Lung (tissue), 12 donors: Measurements from ENCODE around the gene ADARB1. TPM values are rescaled to one million over a fixed set of nuclear protein-coding genes. Genes with fewer than 3 reads are reported as not detected.

ENCODE experiments used
- ATAC-seq: fragments of 200-7000 bp; cut with Tn5 transposase; one replicate; pipeline ENCODE4 v1.9.1; 2020; ENCODE audit warnings: moderate number of reproducible peaks; ENCODE audit not compliant: insufficient read depth, low FRiP score
- DNase-seq, 3 donors: peaks; one replicate each; pipeline ENCODE4 v3.0.0-alpha.2; 2013 to 2017
- H3K27ac ChIP-seq, 2 donors: one replicate each; pipeline ENCODE4 v1.5.1; 2013; ENCODE audit warnings: mild to moderate bottlenecking in 2 of 2, moderate library complexity in 2 of 2, control low read depth in 1 of 2, inconsistent platforms in 1 of 2, low read depth in 1 of 2, low read length in 1 of 2
- H3K27me3 ChIP-seq, 3 donors: one replicate each; pipeline ENCODE4 v1.5.1; 2013; ENCODE audit warnings: low read length in 2 of 3; ENCODE audit not compliant: control insufficient read depth in 3 of 3, insufficient read depth in 3 of 3
- H3K36me3 ChIP-seq, 4 donors: one replicate each; pipeline ENCODE4 v1.5.1; 2013; ENCODE audit warnings: low read length in 4 of 4, mild to moderate bottlenecking in 1 of 4, moderate library complexity in 1 of 4; ENCODE audit not compliant: control insufficient read depth in 4 of 4, insufficient read depth in 4 of 4
- H3K4me1 ChIP-seq, 5 donors: one replicate each; pipeline ENCODE4 v1.5.1; 2013; ENCODE audit warnings: low read length in 5 of 5, mild to moderate bottlenecking in 2 of 5, moderate library complexity in 1 of 5; ENCODE audit not compliant: control insufficient read depth in 5 of 5, insufficient read depth in 5 of 5
- H3K4me3 ChIP-seq: one replicate; pipeline ENCODE4 v1.5.1; 2013; ENCODE audit warnings: mild to moderate bottlenecking, control low read depth, moderate library complexity
- H3K9ac ChIP-seq, 2 donors: one replicate each; pipeline ENCODE4 v1.5.1; 2013; ENCODE audit warnings: low read length in 2 of 2, control low read depth in 1 of 2; ENCODE audit not compliant: insufficient read depth in 1 of 2
- H3K9me3 ChIP-seq, 4 donors: one replicate each; pipeline ENCODE4 v1.5.1; 2013; ENCODE audit warnings: low read length in 3 of 4, mild to moderate bottlenecking in 1 of 4, moderate library complexity in 1 of 4; ENCODE audit not compliant: control insufficient read depth in 4 of 4, insufficient read depth in 3 of 4
- CTCF ChIP-seq: IDR thresholded peaks from 2 replicates; pipeline ENCODE4 v1.5.1; 2012; ENCODE audit warnings: mild to moderate bottlenecking; ENCODE audit errors: control extremely low read depth, extremely low read depth
- WGBS, 2 donors: extraction: QIAGEN DNeasy Blood & Tissue Kit; methylation state at CpG; one replicate each; pipeline ENCODE4 v1.1.7; 2013; 5-methylcytosine and 5-hydroxymethylcytosine counted together
- polyA plus RNA-seq, 2 donors: library from polyadenylated mRNA; stranded (reverse); fragments of 200-250 nt; gene quantifications; one replicate each; pipeline ENCODE4 v1.2.1, GENCODE V29; 2013
- total RNA-seq, 2 donors: library from RNA; depleted of rRNA in 1 of 2; stranded (reverse); fragments of >200 nt in 1 of 2; gene quantifications; one replicate each; pipeline ENCODE4 v1.2.1, GENCODE V29; 2014 to 2021
- donor health status: control.
- donor health status: control.
- donor health status: Bipolar disorder and iron deficiency.
- donor health status: healthy.
- donor health status: DM: yes; HTN: yes; CAD: no.

Gene ADARB1
- total and polyA plus RNA-seq, 4 donors = 13.4 to 47.7 (median 32.6) TPM

DNA sequence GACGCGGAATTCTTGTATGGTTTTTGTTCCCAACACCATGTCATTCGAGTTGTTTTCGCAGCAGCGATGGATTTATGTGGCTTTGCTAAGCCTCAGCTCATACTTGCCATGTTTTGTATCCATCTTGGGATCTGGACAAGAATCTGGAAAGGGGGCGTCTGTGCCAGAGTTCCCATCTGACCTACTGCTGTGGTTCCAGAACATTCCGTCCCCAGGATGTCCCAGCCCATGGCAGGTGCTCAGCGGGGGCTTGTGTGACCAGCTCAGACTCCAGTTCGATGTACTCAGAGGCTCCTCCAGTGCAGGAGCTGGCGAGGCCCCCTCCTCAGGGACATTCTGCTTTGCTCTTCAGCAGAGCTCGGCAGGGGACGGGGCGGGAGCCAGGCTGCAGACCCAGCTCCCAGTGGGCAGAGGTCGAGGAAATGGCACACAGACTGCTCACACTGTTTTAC, 24.0 kb upstream of the ADARB1 start:
- H3K27ac ChIP-seq = peak overlapping the region in 1 of 2 donors; percentile 54
- peaks cover 0 to 8% (median under 1%) of the 10 kb centered on the region in 4 donors for H3K9me3 ChIP-seq
- 76 to 81% methylated on average over 14 of the region's 14 CpGs for WGBS, 2 donors
- no peak overlapping the region for H3K9ac ChIP-seq
- TF ChIP-seq CTCF = no peak
- no peaks in the 10 kb centered on the region for H3K36me3 ChIP-seq
- peaks cover 0 to 28% (median 2%) of the 10 kb centered on the region in 5 donors for H3K4me1 ChIP-seq
- ATAC-seq (no peak), DNase-seq (peak; percentile 46 to 84 (median 69))
- no peak overlapping the region for H3K4me3 ChIP-seq
- no peaks in the 10 kb centered on the region for H3K27me3 ChIP-seq

- Histone ChIP-seq H3K4me1 (peaks cover 0 to 28% (median 2%) of the 10 kb centered on the region in 5 donors), H3K36me3 (no peaks in the 10 kb centered on the region), H3K27ac (peak overlapping the region in 1 of 2 donors; percentile 54), H3K27me3 (no peaks in the 10 kb centered on the region), H3K9me3 (peaks cover 0 to 8% (median 0%) of the 10 kb centered on the region in 4 donors), H3K9ac (no peak overlapping the region), H3K4me3 (no peak overlapping the region)
- DNase-seq = peak in 2 of 3 donors; percentile 59 to 68
- ATAC-seq = no peak
- no peak for TF ChIP-seq CTCF
- 73 to 81% methylated on average over 19 of the region's 19 CpGs for WGBS, 2 donors
These were observed 23.4 kb upstream of the ADARB1 start for GRCh38 chr21:45050797-45051489.

- 81 to 84% methylated on average over 24 of the region's 24 CpGs for WGBS, 2 donors
- Histone ChIP-seq H3K27me3 (no peaks in the 10 kb centered on the region), H3K4me3 (no peak overlapping the region), H3K36me3 (no peaks in the 10 kb centered on the region), H3K27ac (peak overlapping the region in 1 of 2 donors; percentile 63), H3K9ac (no peak overlapping the region), H3K9me3 (peaks cover 0 to 8% (median 0%) of the 10 kb centered on the region in 4 donors), H3K4me1 (peaks cover 0 to 33% (median 5%) of the 10 kb centered on the region in 5 donors)
- no peak for ATAC-seq
- no peak for TF ChIP-seq CTCF
- no peak for DNase-seq
These were observed 22.6 kb upstream of the ADARB1 start for GRCh38 chr21:45051580-45052434.
